ENCODE results near the gene BICRA.

DNA sequence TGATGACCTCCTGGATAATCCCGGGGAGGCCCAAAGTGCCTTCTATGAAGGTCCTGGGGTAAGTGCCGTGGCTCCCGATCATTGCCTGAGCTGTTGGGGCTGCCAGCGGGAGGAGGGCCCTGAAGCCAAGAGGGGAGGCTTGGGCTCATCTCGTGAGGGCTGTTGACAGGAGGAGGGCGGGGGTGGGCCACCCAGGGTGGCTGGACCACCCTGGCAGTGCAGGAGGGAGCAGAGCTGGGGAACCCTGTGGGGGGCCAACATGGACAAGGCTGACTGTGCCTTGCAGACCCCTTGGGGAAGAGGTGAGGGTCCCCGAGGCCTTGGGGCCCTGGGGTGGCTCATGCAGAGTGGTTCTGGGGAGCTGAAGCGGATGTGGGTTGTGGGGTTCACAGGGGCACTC, 66.9 kb downstream of the BICRA start:
- TF ChIP-seq, protein P1, sequence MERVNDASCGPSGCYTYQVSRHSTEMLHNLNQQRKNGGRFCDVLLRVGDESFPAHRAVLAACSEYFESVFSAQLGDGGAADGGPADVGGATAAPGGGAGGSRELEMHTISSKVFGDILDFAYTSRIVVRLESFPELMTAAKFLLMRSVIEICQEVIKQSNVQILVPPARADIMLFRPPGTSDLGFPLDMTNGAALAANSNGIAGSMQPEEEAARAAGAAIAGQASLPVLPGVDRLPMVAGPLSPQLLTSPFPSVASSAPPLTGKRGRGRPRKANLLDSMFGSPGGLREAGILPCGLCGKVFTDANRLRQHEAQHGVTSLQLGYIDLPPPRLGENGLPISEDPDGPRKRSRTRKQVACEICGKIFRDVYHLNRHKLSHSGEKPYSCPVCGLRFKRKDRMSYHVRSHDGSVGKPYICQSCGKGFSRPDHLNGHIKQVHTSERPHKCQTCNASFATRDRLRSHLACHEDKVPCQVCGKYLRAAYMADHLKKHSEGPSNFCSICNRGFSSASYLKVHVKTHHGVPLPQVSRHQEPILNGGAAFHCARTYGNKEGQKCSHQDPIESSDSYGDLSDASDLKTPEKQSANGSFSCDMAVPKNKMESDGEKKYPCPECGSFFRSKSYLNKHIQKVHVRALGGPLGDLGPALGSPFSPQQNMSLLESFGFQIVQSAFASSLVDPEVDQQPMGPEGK (CRISPR knock-in tag; IDR thresholded peaks at IDR 0.05; ENCODE audit: borderline replicate concordance) = no peak
- TF ChIP-seq RARB (CRISPR knock-in tag; IDR thresholded peaks at IDR 0.05) (no peak), SNAI2 (CRISPR knock-in tag; IDR thresholded peaks at IDR 0.05) (no peak)

All from SK-N-SH treated with all-trans-retinoic acid at 6 μM for 48 hours (cell line).